HG03565 (cell line): ENCODE measurements around the gene RPL37A.
"Not testable (repeated sequence)": the region's sequence is repeated elsewhere in the genome, so short reads cannot be mapped to it uniquely, and the experiment has no call there.

Experiments used
- ATAC-seq: cut with Tn5 transposase; IDR thresholded peaks from one replicate; pipeline ENCODE4 v1.9.1; 2021; ENCODE audit warnings: mild to moderate bottlenecking, moderate library complexity; ENCODE audit not compliant: unreplicated experiment

Gene RPL37A

DNA sequence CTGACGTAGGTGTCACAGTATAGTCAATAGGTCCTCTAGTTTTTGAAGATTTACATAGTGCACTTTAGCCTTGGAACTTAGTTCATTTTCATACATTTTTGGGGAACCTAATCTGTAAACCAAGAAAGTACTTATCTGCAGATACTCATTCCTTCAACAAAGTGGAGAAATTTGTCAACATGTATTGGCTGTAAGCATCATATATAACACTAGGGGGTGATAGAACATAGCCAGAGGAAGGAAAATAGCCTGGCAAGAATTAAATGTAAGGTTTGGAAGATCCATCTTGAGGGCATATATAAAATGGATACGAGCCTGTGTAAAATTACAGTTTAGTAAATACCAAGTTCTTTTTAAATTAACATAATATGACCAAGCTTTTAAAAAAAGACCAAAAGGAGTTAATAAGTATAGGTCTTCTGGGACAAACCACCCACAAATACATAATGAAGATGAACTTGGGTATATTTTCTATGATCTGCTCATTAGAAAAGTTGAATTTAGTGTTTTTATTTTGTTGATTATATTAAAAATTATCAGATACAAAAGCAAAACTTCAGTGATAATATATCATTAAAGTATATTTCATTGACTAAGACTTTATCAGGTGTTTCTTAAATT, 18.2 kb downstream of the RPL37A start:
- no peak for ATAC-seq

DNA sequence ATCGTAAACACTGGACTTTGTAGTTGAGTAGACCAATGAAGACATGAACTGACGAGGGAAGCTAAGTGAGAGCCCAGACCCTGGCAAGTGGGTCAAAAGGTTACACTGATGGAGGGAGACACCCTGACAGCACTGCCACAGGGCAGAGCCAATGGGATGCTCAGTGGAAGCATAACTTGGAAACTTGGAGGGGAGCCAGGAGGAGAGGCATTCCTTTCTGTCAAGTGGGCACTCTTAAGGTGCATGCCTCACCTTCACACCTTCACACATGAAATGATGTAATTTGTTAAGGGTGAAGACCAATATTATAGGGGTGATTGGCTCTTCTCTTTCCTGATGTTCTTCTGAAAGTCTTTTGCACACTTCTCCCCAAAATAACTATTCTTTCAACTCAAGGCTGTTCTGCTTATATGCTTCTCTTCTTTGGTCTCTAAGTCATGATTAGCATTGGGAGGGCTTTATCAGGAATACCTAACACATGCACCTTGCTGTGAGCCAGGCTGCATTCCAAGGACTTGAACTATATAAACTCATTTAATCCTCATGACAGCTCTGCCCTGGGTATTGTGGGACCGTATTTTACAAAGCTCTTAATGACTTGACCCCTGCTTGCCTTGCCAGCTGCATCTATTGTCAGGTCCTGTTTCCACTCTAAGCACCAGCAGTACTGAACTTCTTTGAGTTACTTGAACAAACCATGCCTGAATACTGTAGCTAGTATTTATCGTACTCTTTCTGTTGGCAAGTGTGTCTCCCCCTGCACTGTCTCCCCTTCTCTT, 19.0 kb downstream of the RPL37A start:
- ATAC-seq = no peak

DNA sequence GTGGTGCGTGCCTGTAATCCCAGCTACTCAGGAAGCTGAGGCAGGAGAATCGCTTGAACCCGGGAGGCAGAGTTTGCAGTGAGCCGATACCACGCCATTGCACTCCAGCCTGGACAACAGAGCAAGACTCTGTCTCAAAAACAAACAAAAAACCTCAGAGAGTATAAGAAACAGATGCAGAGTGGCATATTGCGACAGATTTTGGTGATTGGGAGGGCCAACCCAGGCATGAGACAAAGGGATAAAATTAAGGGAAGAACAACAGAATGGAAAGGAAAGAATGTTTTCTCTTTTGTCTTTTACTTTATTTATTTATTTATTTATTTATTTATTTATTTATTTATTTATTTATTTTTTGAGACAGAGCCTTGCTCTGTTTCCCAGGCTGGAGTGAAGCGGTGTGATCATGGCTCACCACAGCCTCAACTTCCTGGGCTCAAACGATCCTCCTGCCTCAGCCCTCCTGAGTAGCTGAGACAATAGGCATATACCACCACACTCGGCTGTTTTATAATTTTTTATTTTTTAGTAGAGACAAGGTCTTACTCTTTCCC, 20.0 kb downstream of the RPL37A start:
- not testable (repeated sequence) for ATAC-seq

DNA sequence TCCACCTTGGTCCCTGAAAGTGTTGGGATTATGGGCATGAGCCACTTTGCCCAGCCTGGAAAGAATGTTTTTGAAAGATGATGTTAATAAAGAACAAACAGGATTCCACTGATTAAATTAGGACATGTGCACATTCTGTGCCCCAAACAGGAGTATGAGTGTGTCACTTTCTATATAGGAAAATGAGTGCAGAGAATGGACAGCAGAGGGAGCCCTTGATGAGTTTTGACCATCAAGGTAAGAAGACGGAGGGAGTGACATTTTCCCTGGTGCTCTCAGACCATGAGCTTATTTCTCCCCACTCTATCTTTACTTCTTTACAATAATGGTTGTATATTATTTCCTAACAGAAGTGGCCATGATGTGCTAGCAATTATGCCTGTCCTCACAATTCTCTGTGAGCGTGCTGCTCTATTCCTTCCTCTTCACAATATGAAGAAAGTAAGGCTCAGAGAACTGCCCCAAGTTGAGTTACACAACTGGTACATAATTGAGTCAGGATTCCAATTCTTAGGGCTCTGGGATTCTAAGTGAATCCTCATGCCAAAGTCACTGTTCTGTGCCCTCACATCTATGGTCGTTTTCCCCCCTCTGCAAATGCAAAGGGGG, 20.6 kb downstream of the RPL37A start:
- no peak for ATAC-seq

DNA sequence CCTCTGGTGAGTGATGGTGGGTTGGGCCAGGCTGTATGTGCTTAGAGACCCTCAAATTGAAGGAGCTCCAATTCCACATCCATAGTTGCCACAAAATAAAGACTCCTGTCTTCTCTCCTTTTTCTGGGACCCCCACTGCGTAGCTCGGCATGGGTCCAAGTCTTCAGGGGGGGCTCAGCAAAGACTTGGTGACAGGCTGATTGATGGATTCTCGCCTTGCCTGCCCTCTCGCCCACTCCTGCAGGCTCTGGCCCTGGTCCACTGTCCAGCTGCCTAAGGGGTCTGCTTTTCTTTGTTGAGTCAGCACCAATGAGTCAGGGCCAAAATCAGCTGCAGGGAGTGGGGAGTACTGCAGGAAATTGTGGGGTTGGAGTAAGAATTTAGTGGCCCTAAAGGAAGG, 21.5 kb downstream of the RPL37A start:
- no peak for ATAC-seq

DNA sequence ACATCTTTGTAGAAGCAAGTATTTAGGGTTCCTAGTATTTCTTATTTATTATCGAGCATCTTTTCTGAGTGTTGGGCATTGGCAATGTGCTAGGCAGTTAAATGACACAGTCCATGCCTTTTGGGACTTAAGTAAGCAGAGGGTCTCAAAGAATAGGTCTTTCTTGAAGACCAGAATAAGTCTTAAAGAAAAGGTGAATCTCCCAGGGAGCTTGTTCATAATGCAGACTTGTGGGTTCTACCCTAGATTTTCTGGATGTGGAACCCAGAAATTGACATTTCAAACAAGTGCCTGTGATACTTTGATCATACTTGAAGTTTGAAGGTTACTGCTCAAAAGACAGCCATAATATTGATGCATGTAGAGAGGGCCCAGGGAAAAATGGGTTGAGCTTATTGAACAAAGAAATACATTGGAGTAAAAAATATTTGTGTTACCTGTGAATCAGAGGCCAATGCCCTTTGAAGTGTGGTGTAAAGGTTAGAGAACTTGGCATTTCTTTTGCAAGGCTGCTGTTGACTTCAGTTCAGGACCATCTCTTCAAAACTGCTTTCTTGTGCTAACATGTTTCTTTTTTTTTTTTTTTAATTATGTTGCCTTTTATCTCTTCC, 24.4 kb downstream of the RPL37A start:
- ATAC-seq = no peak

DNA sequence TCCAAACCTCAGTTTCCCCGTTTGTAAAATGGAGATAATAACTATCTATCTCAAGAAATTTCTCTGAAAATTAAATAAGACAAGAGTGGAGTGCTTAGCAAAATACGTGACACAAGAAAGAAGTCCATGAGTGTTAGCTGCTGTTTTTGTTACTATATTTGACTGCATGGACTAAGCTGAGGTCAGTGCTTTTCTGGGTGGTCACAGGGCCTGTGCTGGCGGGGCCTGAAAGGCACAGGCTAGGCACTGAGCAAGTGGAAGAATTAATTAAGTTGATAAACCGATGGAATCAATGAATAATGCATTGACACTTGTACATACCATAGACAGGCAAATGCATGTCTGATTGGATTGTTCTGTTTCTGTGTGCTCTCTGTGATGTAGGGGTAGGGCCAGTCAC, 27.3 kb downstream of the RPL37A start:
- ATAC-seq = no peak

DNA sequence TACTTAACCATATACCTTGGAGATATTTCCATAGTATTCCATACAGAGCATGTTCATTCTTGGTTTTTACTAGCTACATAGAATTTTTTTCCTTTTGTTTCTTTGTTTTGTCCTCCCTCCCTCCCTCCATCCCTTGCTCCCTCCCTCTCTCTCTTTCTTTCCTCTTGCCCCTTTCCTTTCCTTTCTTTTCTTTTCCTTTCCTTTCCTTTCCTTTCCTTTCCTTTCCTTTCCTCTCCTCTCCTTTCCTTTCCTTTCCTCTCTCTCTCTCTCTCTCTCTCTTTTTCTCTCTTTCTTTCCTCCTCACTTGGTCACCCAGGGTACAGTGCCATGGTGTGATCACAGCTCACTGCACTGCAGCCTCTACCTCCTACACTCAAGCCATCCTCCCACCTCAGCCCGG, 28.3 kb downstream of the RPL37A start:
- ATAC-seq = no peak

DNA sequence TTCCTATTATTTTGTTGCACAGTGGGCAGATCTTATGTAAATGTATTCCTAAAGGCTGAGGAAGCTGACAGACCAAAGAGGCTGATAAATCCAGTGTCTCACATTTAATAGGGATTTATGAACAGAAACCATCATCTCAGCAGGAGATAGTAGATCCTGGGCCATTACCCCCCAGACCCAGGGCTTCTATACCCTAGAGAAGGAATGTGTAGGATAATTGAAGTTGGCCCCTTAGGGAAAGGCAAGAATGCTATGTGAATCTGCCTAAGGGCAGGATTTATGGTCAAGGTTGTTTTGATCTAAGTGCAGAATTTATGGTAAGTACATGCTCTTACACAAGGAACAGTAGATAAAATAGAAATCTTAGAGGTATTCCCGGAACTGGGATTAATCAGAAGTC, 29.0 kb downstream of the RPL37A start:
- ATAC-seq = no peak

DNA sequence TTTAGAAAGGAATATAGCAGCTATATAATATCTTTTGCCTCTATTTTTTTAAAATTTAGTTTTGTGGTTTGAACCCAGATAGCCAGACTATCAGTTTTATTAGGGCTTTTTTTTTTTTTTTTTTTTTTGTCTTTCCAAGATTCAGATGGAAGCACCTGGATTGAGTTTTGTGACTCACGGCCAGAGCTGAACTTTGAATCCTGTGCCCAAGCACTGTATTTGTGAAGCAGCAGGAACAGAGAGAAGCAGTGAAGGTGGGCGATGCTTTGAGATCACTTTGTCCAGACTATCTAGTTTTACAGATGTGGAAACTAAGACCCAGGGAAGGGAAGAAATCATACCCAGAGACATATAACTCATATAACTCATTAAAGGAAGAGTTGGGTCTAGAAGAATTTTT, 33.9 kb downstream of the RPL37A start:
- no peak for ATAC-seq

DNA sequence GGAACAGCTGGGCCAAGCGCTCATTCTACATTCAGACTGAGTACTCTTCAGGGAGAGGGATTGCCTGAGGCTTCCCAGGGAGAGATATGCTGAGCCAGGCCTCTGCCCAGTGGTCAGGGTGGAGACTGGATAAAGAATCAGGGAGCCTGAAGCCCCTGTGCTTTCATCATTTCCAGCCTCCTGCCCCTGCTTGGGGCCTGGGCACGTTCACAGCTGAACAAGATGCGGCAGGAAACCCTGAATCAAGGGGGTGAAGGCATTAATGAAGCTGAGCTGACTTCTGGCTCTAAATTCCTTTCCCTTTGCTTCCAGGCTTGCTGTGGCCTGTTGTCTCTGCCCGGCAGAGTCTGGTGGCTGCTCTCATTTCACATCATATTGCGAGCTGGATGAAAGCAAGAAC, 35.0 kb downstream of the RPL37A start:
- no peak for ATAC-seq

DNA sequence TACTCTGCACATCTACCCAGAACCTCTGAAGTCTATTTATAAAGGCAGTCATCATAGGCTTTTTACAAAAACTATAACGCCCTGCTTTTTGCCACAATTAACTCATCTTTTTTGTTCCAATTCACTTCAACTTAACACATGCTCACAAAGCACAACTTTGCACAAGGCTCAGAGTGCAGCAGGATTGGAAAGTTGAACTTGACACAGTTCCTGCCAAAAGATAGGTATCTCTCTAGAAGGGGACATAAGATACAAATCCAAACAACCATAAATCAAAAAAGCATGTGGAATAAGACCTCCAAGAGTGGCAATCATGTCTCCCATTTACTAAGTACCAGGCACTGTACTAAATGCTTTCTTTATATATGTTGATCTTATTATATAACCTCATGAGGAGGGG, 36.2 kb downstream of the RPL37A start:
- no peak for ATAC-seq

DNA sequence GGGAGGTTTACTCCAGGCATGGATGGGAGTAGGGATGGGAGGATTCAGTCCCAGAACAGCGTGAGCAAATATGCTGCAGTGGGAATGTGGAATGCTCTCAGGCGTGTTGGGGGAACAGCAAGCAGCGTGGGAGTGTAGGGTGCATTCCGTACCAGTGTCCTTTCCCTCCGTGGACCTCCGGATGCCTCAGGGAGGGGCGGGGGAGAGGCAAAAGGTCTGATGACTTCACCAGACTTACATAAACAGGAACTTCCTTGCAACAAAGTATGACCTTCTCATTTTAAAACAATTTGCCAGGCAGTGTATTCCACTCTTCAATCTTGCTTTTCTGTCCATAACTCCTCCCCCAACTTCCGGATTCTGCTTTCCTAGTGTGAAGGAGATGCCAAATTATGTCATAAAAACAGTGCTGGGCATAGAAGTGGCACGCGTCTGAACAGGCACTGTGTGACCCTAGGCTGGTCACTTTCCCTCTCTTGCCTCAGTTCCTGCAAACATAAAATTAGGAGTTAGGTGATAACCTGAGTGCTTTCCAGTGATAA, 36.9 kb downstream of the RPL37A start:
- ATAC-seq = no peak

DNA sequence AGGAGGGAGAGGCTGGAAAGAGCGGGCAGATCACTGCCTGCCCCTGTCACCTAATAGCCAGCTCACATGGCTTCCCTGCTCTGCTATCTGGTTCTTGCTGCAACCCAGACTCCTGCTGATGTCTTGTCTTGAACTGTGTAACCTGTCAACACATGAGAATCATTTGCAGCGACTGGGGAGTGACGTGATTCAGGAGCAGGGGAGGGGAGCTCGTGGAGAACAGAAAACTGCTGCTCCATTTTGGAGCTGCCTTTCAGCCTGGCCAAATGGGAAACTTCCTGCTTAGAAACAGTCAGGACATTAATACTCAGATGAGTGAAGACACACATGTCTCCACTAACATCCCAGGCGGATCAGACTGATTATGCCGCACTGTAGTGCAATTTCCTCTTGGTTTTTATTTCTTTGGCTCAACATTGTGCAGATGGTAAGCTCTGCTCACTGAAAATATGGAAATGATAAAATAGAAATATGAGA, 38.1 kb downstream of the RPL37A start:
- ATAC-seq = no peak

DNA sequence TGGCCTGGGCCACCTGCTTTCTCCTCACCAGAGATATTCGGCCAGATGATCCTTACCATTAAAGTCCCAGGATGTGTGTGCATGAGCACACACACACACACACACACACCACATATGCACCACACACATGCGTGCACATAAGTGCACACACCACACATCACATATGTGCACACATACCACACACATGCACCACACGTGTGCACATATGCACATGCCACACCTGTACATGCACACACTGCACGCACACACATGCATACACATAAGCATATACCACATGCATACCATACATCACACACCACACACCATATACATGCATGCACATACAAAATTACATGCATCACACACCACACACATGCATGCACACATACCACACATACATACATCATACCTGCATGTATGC, 38.7 kb downstream of the RPL37A start:
- ATAC-seq = no peak

DNA sequence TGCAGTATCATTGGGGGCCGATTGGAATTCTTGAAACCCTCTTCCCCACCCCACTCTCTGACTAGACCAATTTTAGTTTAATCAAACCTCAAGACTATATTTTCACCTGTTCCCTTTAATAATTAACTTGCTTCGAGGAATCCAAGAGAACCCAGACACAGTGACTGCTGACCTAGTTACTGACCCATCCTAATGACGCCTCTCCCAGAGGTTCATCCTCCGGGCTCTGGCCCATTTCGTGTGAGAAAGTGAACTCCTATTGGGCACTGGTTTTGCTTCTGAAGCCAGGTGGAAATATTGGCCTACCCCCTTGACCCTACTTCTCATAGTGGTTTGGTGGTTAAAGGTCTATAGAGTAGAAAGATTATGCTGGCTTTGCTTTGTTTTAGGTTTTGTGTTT, 39.9 kb downstream of the RPL37A start:
- ATAC-seq = no peak

DNA sequence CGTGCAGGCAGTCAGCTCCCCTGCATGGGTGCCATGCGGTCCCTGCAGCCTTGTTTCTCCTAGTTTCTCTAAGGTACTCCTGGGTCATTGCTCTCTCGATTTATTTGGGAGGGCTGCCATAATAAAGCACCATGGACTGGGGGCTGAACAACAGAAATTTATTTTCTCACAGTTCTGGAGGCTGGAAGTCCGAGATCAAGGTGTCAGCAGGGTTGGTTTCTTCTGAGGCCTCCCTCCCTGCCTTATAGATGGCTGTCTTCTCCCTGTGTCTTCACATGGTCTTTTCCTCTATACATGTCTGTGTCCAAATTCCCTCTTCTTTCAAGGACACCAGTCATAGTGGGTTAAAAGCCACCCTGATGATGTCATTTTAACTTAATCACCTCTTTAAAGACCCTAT, 40.5 kb downstream of the RPL37A start:
- no peak for ATAC-seq

DNA sequence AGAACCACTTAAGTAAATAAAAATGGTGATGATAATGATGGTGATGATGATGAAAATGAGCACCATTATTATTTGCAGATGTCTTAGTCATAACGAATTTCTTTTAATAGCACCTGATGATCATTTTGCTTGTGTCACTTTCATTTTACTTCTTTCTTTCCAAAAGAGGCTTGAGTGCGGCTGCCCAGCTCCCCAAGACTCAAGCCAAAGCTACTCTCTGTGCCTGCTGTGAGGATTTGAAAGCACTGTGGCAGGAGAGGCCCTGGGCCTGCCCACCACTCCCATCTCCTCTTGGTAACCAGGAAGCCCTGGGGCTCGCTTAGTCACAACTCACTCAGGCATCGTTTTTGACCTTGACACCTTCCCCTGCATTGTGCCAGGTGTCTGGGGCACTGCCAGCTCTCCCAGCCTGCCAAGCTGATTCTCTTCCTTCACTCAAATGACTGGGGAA, 41.2 kb downstream of the RPL37A start:
- no peak for ATAC-seq

DNA sequence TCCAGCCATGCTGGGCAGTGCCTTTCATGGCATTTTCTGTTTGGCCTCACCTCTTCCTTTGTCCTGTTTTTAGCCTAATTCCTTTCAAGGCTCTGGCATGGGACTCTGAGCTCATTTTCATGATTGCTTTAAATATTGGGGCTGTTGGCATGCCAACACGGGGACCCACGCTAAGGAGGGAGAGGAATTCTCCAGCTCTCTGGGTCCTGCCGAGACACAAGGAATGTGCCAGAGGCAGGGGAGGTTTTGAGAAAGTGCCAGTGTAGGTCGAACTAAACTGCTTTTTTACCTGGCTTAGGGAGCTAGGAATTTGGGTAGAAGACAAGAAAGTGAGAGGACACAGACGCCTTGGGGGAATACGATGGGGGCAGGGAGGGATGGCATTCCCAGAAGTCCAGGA, 42.3 kb downstream of the RPL37A start:
- ATAC-seq = no peak

DNA sequence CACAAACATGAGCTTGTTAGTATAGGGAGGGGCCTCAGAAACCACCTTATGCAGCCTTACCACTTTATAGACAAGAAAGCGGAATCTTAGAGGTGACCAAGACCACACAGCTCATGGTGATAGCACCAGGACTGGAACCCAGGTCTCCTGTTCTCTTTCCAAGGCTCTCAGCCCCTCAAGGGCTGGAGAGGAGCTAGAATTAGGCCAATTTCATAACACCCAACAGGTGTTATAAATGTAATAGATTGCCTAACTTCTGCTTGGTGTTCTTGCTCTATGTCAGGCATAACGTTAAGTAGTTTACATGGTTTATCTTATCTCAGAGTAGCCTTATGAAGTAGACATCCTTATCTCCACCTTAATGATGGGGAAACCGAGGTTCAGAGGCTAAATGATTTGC, 42.9 kb downstream of the RPL37A start:
- ATAC-seq = no peak

DNA sequence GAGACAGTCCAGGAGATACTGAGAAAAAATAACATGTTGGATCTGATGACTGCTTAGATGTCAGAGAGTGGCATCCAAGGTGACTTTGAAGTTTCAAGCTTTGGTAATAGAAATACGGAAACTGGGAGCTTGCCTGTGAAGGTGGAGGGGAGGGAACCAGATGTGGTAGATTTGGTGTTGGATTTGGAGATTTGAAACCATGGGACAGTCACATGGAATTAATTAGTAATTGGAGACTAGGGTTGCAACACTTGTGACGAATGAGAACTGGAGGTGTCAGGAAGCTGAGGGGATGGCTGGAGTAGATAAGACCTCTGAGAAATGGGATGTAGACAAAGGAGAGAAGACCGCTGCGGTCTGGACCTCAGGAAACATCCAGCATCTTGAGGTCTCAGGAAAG, 46.7 kb downstream of the RPL37A start:
- no peak for ATAC-seq
